ENCODE results near the gene TUBA8.
"Not testable (repeated sequence)": the region's sequence is repeated elsewhere in the genome, so short reads cannot be mapped to it uniquely, and the experiment has no call there.

GRCh38 chr22:18164584-18164983, 54.0 kb downstream of the TUBA8 start:
- not testable (repeated sequence) for TF ChIP-seq CTCF, POLR2A (IDR thresholded peaks at IDR 0.05)
